Measurements from ENCODE around the gene TMEM255B.

Gene TMEM255B

DNA sequence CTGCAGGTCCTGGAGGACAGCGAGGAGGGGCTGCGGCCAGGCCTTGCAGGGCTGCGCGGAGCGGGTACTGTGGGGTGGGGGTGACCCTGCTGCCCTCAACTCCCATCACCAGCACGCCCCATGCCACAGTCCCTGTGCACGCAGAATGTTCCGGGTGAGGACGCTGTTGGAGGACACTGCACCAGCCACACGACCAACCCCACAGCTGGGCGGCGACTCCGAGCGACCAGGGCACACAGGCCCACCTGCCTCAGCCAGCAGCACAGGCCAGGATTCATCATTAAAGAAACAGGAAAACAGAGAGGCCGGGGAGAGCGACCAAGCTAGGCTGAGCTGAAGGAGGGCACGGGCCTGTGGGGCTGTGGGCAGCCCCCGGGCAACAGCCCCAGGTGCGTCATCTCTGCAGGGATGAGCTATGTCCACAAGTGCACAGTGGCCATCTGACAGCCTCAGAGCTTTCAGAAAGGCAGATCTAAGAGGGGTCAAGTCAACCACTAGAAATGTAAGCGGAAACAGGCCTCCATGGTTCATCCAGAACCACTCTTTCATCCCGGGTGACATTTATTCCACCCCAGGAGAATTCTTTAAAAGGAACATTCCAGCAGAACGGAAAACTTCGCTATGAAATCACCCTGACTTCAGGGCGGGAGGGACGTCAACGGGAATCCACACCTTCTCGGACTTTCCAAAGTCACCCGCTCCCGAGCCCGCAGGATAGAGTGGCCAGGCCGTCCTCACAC is 103.3 kb downstream of the TMEM255B start:
- no peak for DNase-seq (ENCODE audit: low spot score)

DNA sequence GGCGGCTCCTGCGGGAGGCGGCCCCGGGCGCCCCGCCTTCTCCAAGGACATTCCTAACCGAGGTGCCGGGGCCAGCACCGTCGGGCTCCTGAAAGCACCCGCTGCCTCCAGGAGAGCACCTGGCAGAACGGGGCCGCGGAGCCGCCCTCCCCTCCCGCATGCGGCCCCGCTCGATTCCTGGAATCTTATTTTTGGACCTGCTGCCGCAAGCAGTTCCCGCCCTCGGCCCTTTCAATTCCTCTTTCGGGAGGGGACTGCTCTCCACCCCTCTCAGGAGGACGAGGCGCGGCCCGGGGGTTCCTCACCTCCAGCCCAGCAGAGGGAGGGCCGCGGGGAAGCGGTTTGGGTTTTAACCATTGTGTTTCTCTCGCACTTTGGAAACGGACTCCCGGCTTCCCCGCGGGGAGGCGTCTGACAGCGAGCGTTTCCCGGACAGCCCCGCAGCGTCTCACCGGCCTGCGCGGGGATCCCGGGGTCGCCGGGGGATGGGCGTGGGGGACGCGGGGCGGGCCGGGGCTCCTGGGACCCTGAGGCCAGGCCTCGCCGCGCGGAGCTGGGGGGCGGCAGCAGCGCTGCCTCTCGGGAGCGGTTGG is 104.0 kb downstream of the TMEM255B start:
- no peak for DNase-seq (ENCODE audit: low spot score)

DNA sequence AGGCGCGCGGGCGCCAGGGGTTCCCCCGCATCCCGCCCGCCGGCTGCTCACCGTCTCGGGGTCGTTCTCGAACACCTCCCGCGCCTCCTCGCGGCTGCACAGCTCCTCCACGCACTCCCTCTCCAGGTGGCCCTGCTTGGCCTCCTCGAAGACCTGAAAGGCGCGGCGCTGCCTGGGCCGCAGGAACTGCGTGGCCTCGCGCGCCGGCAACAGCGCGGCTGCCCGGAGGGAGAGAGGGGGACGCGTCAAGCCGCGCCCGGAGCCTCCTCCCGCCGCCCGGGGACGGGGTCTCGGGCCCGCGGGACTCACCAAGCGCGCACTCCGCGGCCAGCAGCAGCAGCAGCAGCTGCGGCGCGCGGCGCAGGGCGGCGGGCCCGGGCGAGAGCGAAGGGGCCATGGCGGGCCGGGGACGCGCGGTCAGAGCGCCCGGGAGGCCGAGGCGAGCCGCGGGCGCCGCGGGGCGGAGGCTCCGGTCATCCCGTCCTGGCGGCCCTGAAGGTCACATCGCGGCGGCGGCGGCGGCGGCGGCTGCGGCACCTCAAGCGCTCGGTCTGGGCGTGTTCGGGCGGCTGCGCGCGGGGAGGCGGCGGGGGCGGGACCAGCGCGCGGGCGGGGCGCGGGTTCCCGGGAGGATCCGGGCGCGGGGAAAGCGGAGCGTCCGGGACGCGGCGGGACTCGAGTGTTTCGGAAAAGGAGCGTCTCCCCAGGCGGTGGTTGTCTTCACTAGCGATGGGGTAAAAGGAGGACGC is 104.7 kb downstream of the TMEM255B start, which contains the start of gene GAS6:
Gene GAS6 (minus strand): TSS at position 553 of the 749 bp plus-strand sequence. CDS start 156 bp downstream, at position 397.
- DNase-seq (ENCODE audit: low spot score), result no peak

DNA sequence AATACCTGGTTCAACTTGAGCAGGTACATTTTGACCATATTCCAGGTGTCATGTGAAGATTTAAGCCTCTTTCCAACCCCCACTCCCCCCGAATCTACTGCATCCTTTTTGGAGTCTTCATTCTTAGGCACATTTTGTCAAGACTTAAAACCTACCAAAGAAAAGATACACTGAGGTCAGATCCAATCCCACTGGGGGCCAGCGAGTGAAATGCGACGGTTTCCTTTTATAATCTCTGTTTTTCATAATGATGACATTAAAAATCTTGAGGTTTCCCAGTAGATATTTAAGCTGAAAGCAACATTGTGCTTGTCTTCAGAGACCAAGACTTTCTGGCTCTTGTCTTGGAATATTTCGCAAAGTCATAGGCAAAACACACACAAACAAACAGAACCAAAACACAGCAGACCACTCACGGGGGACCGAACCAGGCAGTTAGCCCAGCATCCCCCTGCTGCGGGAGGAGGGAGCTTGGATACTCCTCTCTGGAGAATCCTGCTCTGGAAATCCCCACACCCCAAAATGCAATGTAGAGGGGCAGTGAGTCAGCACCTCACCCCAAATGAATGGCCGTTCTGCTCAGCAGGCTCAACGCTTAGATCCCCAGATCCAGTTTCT is 105.4 kb downstream of the TMEM255B start:
- no peak for DNase-seq (ENCODE audit: low spot score)

DNA sequence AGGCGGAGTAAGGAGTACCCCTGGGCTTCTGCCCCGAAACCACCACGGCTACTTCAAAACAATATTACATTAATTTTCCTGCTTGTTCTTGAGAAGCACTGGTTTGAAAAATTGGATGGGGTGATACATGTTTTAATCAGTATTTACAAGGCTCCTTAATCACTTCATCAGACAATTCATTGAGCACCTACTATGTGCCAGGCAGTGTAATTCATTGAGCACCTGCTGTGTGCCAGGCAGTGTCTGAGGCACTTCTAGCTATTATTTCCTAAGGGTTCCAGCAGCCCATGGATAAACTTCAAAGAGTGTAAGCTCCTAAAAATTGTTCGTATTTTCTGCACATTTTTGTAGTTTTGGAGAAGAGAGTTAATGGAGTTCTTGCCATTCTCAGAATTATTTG is 106.4 kb downstream of the TMEM255B start:
- DNase-seq (ENCODE audit: low spot score), result no peak

All from HuH-7 (cell line).